ENCODE results near the gene INPP4B.
A peak's percentile ranks its signal among the peaks of the same experiment; 100 is the strongest.
"Not testable (repeated sequence)": the region's sequence is repeated elsewhere in the genome, so short reads cannot be mapped to it uniquely, and the experiment has no call there.

Gene INPP4B

DNA sequence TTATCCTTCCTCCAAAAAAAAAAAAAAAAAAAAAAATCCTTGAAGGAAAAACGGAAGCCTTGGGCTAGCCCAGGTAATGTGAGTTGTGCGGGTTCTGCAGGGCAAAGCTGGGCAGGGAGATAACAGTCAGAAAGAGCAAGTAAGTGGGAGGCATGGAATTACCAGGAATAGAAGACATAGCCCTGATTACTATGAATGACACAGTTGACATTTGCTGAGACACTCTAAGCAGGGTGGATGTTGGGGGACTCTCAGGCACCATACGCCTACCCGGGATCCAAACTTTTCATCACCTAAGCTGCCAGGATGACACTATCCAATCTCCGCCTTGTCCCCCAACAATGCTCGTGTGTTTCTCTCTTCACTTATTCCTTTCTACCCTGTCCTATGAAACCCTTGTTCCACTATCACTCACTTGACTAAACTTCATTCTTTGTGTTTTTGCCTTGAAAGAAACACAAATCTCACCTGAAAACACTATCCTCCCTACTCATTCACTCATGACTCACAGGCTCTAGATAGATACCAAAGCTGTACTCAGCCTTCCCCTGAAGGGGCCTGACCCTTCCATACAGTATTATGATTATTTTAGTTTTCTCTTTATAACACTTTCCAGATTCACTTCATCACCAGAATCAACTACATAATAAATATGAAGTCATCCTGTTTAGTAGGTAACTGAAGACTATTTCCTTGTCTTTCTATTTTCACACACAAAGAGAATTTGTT is 158.4 kb downstream of the INPP4B start:
- DNase-seq (ENCODE audit: low read depth in 2 of 2), result no peak

DNA sequence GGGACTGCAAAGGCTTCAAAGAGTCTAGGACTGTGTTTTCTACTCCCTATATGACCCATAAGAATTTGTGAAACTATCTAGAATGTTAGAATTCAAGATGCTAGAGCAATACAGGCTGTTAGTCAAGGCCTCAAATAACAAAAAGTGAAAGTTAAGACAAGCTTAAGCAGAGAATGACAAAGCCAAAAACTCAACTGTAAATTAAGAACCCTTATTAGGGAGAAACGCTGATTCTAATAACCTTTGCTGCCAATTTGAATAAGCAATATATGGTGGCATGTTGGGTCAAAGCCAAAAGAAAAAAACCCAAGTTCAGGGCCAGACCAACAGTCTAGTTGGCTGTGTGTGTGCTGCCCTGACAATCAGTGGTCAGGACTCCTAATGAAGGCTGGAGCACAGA is 160.0 kb downstream of the INPP4B start:
- DNase-seq (ENCODE audit: low read depth in 2 of 2), result no peak

DNA sequence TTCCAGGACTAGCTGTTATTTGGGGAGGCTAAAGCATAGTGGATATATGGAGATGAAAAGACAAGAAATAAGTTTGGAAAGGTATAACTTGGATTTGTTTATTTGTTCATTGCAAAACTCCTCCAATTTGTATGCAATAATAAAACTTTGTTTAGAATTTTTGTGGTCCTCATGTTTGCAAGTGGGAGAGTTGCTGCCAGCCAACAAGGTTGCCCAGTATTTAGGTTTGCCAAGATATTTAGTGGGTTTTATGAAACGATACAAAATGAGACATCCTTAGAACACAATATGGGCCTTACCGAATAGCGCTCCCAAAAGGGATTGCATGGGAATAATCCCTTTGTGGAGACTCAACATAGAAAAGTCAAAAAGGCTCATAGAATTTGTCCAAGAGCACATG is 162.1 kb downstream of the INPP4B start:
- DNase-seq (ENCODE audit: low read depth in 2 of 2), result no peak

DNA sequence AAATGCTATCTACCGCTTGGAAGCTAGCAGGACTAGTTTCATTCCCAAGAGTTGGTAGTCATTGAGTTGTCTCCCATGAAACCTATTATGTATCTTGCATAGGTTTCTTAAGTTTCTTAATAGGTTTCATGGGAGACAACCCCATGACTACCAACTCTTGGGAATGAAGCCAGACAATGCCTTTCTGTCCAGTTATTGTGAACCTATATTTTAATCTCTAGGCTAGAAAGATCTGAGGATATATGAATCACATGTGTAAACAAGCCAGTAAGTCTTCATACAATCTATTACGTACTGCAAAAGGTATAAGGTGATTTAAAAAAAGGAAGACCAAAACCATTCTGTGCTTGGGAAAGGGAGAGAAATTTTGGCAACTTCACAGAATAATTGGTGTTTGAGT is 162.6 kb downstream of the INPP4B start:
- no peak for DNase-seq (ENCODE audit: low read depth in 2 of 2)

DNA sequence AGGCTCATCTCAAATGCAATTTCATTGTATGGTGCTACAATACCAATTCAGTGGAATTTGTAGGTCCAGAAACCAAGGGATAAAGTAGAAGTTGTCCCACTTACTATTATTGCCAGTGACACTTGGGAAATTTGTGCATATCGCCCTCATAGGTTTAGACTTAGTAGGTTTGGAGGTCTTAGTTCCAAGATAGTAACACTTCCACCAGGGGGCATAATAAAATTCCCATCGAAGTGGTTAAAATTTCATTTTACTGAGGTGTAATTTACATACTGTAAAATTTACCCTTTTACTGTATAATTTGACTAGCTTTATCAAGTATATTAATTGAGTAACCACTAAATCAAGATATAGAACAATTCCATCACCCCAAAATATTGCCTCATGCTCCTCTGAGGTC is 174.6 kb downstream of the INPP4B start:
- DNase-seq (ENCODE audit: low read depth in 2 of 2), result no peak

DNA sequence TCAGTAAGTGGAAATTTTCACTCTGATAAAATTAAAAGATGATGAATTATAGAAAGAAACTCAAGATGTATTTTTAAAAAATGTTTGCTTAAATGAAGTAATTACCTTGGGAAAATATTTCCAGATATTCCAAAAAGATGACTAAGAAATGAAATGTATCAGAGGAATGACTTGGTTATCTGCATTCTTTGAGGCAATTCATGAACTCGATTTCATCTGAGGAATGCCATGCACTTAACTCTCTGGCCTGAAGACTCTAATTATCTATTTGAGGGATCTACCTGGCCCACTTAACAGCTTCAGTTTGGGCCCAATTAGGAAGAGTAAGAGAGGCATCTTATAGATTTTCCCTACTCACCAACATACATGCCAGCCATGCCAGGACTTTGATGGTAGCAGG is 182.3 kb downstream of the INPP4B start:
- no peak for DNase-seq (ENCODE audit: low read depth in 2 of 2)

DNA sequence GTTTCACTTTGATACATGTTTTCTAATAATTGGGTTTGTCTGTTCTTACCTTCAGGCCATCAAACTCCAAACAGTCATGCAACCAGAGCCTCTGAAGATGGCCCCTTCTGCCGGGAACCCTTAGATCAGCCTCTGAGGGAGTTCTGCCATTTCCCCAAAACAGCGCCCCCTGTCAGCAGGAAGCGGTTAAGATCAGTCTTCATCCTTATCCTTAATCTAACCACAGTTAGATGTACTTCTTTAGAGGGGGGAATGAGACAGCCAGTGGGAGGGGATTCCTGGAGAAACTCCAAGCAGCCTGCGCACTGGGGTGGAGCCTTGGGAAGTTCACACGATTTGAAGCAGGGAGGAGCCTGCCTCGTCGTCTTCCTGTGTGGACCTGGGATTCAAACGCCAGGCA is 185.4 kb downstream of the INPP4B start:
- DNase-seq (ENCODE audit: low read depth in 2 of 2), result no peak

DNA sequence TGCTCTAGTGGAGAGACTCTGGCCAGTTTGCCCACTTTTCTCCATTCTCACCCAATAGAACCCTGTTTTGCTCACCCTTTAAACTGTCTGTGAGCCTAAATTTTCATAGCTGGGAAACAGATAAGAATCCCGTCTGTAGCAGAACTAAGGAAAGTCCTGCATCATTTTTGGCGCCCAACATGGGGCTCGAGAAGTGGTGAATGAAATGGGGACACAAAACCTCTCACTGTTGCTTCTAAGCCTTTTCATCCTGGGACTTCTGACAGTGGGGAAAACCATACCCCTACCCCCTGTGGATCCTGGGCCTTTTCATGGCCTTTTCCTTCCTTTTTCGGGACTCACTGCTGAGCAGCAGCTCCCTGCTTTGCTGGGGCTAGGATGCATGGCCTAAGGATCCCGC is 189.9 kb downstream of the INPP4B start:
- peak in 1 of 2 donors; percentile 1 for DNase-seq (ENCODE audit: low read depth in 2 of 2)

DNA sequence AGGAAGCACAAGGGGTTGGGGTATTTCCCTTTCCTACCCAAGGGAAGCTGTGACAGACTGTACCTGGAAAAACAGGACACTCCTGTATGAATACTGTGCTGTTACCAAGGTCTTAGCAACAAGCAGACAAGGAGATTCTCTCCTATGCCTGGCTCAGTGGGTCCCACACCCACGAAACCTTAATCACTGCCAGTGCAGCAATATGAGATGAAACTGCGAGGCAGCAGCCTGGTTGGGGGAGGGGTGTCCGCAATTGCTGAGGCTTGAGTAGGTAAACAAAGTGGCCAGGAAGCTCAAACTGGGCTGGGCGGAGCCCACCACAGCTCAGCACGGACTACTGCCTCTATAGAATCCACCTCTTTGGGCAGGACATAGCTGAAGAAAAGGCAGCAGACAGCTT is 197.7 kb downstream of the INPP4B start:
- DNase-seq (ENCODE audit: low read depth in 2 of 2), result no peak

DNA sequence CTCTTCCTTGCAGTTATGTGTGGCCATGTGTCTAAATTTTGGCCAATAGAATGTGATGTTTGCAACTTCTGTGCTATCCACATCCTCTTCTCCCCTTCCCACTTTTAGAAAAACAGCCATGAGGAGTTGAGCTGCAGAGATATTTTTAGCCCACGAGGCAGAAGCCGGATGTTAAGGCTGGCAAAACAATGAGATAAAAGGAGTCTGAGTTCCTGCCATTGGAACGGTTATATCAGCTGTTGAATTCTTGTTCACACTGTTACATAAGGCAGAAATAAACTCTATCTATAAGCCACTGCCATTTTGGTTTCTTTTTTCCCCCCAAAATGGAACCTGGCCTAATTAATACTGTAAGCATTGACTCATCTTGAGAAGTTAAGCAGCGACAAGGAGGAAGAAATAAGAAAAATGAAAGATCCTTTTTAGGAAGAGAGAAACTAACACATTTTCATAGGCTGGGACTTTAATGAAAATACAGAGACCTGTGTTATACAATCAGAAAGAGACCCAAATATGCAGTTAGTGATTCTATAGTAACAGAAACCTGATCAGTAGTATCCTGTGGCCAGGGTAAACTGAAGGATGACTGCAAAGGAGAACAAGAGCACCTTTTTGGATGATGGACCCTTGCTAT is 200.5 kb downstream of the INPP4B start:
- no peak for DNase-seq (ENCODE audit: low read depth in 2 of 2)

DNA sequence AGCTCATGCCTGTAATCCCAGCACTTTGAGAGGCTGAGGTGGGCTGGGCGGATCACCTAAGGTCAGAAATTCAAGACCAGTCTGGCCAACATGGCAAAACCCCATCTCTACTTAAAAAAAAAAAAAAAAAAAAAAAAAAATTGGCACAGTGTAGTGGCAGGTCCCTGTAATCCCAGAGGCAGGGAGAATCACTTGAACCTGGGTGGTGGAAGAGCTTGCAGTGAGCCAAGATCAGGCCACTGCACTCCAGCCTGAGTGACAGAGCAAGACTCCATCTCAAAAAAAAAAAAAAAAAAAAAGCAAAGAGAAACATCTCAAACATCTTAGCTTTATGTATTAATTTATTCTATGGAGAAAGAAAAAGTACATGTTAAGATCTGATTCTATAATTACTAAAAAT is 201.5 kb downstream of the INPP4B start:
- DNase-seq (ENCODE audit: low read depth in 2 of 2), result not testable (repeated sequence)

DNA sequence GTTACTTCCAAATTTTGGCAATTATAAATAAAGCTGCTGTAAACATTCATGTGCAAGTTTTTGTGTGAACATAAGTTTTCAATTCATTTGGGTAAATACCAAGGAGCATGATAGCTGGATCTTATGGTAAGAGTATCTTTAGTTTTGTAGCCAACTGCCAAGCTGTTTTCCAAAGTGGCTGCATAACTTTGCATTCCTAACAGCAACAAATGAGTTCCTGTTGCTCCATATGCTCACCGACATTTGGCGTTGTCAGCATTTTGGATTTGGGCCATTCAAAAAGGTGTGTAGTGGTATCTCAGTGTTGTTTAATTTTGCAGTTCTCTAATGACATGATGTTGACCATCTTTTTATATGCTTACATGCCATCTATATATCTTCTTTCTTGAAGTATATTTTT is 208.5 kb downstream of the INPP4B start:
- no peak for DNase-seq (ENCODE audit: low read depth in 2 of 2)

DNA sequence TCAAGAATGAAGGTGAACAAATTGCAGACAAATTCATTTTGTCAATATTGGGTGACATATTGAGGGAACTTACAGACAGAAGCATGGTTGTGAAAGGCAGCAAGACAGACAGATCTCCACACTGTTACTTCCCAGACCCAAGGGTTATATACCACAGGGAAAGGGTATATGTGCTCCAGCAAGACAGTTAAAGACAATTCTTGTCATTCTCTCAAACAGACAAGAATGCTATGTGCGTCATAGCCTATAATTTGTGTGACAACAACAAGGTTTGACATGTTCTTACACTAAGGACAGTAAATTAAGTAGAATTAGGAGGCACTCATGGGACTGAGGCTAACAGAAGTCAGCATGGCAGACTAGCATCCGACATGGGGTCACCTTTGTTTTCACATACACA is 214.3 kb downstream of the INPP4B start:
- no peak for DNase-seq (ENCODE audit: low read depth in 2 of 2)

DNA sequence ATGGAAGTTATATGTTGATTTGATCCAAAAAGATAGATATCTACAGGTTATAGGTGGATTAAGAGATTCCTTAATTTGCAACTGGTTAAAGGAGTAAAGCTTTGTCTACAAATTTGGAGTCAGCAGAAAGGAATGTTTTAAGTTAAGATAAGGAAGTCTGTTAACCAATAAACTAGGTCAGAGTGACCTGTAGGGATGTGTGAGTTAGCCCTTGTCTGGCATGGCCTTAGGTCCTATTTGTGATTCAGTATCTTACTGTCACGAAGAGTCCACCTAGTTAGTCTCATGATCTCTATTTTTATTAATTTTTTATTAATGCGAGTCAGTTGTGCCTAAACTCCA is 230.8 kb downstream of the INPP4B start:
- no peak for DNase-seq (ENCODE audit: low read depth in 2 of 2)

DNA sequence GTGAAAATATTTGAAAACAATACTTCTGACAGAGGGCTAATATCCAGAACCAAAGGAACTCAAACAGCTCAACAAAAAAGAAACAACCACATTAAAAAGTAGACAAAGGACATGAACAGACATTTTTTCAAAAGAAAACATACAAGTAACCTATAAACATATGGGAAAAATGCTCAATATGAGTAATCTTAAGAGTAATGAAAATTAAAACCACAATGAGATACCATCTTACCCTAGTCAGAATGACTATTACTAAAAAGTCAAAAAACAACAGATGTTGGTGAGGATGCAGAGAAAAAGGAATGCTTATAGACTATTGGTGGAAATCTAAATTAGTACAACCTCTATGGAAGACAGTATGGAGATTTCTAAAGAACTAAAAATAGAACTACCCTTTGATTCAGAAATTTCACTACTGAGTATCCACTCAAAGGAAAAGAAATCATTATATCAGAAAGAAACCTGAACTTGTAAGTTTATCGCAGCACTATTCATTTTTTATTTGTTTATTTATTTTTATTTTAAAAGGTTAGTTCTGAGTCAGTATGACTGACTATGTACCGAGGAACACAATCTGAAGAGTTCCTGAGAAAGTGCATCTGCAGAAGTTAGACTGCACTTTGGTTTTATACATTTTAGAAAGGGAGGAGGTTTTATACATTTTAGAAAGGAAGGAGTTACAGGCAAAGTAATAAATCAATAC is 231.3 kb downstream of the INPP4B start:
- DNase-seq (ENCODE audit: low read depth in 2 of 2), result no peak

DNA sequence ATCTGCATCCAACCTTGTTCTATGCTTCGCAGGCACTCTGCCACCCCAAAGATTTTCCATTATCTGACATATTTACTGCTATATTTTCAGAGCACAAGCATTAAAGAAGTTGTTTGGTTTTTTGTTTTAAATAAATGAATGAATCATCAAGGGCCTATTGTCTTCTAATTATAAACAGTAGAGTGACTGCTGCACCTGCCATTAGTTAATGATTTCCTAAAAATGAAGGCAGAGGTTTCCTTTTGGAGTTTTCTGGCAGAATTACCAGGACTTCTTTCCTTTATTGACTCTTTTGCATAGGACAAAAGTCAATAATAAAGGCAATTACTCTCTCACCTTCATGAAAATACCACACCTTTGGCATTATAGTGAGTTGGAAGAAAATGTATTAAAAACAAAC is 238.1 kb downstream of the INPP4B start:
- no peak for DNase-seq (ENCODE audit: low read depth in 2 of 2)

DNA sequence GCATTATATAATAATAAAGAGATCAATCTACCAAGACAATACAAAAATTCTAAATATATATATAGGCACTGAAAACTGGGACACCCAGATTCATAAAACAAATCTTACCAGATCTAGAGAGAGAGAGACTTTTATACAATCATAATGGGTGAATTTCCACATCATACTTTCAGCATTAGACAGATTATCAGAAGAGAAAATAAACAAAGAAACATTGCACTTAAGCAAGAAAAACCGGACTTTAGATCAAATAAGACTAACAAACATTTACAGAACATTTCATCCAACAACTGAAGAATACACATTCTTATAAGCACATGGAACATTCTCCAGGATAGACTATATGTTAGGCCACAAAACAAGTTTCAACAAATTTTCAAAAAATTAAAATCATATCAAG is 245.1 kb downstream of the INPP4B start:
- no peak for DNase-seq (ENCODE audit: low read depth in 2 of 2)

DNA sequence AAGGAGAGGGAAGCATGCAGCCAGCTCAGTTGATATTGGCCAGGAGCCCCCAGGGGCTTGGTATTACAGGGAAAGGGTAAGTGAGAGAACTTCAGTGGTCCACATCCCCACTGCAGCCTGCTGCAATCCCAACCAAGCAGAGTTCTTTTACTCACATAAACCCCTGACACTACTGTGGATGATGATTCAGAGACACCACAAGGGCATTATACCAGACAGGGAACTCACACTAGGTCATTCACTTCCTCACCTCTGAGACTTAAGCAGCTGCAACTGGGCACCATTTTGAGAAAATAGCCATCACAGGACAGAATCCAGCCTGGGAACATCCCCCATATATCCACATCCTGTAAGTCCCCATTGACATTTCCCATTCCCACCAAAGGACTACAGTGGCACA is 248.0 kb downstream of the INPP4B start:
- DNase-seq (ENCODE audit: low read depth in 2 of 2), result no peak

DNA sequence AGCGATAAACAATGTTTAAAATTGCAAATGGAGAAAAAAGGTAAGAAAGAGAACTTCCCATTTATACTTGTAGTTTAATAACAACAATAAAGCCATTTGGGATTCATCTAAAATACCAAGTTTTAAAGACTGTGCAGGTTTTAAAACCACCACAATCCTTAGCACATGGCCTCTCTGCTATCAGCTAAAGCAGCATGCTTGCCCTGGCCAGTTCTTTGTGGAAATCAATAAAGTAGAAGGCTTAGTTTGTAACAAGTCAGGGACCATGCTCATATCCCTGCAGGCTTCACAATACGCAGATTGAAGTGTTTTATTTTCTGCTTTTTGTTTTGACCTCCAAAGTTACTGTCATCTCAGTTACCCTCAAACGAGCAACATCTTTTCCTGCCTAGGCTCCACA is 249.5 kb downstream of the INPP4B start:
- DNase-seq (ENCODE audit: low read depth in 2 of 2), result no peak

DNA sequence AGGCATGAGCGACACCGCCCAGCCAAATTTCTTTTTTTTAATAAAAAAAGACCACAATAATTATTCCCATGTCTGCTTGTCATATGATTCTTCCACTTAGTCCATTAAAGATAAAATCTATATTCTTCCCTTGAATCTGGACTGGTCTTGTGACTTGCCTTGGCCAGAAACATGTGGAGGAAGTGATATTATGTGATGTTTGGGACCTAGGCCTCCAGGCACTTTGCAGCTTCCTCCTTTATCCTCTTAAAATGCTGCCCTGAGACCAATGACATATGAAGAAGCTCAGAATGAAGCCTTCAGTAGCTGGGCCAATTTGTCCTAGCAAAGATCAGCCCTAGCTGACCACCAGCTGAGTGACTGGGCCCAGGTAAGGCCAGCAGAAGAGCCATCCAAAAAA is 250.0 kb downstream of the INPP4B start:
- DNase-seq (ENCODE audit: low read depth in 2 of 2), result no peak

DNA sequence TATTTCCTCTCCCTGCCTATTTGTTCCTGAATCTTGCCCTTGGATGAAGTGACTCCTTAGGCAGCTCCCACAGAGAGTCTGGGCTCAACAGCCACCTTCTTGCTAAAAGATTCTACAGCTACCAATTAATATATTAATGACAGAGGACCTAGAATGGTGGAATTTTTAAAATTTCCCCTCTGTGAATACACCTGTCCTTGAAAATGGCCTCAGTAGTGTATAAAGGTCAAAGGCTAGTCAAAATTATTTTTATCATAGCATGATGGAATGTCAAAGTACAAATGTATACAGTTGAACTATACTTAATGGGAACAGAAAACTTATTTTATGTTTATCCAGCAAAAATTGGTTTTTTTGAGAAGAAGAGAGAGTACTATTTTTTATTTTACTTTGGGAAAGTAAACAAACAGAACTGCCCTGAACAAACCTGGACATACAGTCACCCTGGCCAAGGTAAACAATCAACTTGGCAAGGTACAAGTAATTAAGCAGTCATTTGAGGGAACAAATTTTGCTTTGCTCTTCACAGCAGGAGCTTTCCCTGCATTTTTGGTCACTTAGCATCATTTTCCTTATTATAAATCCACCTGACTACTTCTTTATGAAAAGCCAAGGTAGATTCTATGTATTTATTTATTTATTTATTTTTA is 250.8 kb downstream of the INPP4B start:
- no peak for DNase-seq (ENCODE audit: low read depth in 2 of 2)

DNA sequence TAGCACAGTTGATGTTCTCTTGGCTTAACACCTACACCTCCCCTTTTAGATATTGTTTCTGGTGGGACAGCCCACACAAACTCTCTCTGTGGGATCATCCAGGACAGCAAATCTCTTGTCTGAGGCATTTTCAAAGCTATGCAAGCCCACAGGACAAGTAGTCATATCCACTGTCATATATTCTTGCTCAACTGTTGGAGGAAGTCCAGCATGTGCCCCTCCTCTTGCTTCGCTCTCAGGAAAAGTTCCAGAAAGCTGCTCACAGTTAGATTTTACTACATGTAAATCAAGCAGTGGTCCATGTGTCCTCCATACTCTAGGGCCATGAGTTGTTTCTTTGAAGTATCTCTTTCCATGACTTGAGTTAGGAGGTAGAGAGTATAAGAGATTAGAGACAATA is 260.7 kb downstream of the INPP4B start:
- DNase-seq (ENCODE audit: low read depth in 2 of 2), result no peak

DNA sequence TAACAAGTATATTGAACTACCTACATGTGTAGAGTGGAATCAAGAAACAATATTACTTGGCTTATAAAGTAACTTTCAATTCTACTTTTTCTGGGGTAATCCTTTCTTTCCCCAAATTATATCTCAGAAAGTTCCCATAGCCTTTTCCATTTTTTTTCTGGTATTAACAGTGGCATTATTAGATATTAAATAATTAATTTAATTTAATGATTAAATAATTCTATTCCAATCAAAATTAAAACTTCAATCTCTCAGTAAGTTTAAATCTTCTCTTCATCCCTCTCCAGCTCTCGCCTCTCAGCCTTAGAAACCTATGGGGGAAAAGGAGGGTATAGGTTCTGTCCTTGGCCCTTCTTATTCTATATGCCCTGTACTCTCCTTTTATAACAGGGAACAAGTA is 262.4 kb downstream of the INPP4B start:
- DNase-seq (ENCODE audit: low read depth in 2 of 2), result no peak

All from activated CD4-positive, alpha-beta T cell treated with anti-CD3 and anti-CD28 coated beads for 24 hours (primary cell).